Stomach (tissue), 9 donors: ENCODE measurements around the gene FAM234B. TPM values are rescaled to one million over a fixed set of nuclear protein-coding genes. Genes with fewer than 3 reads are reported as not detected.

Source experiments
- DNase-seq, 2 donors: peaks; one replicate each; pipeline versions ENCODE4 v3.0.0 to v3.0.0-alpha.2; 2013 to 2019
- H3K27ac ChIP-seq, 5 donors: fragments of 200-600 bp in 4 of 5; sonication (generic) in 4 of 5; one replicate each; pipeline ENCODE4 v1.5.1; 2013 to 2019; ENCODE audit warnings: mild to moderate bottlenecking in 1 of 5, moderate library complexity in 1 of 5
- H3K27me3 ChIP-seq, 3 donors: fragments of 200-600 bp; sonication (generic); one replicate each; pipeline ENCODE4 v1.5.1; 2017 to 2019; ENCODE audit warnings: mixed run types in 1 of 3
- H3K36me3 ChIP-seq, 4 donors: fragments of 200-600 bp; sonication (generic); 1 replicate in 3 of 4; 2 replicates in 1 of 4; pipeline ENCODE4 v1.5.1; 2016 to 2019
- H3K4me1 ChIP-seq, 4 donors: fragments of 200-600 bp; sonication (generic); one replicate each; pipeline ENCODE4 v1.5.1; 2016 to 2019
- H3K4me3 ChIP-seq, 4 donors: fragments of 200-600 bp; sonication (generic) in 3 of 4; one replicate each; pipeline ENCODE4 v1.5.1; 2016 to 2019; ENCODE audit warnings: mild to moderate bottlenecking in 1 of 4
- H3K9me3 ChIP-seq, 4 donors: fragments of 200-600 bp; sonication (generic); one replicate each; pipeline ENCODE4 v1.5.1; 2016 to 2019
- EP300 ChIP-seq: sonication (generic); formaldehyde crosslinking; IDR thresholded peaks from one replicate; pipeline ENCODE4 v1.6.1; 2017; ENCODE audit warnings: antibody characterized with exemption
- POLR2A ChIP-seq, 4 donors: fragments of 450-650 bp; IDR thresholded peaks; one replicate each; pipeline ENCODE4 v1.6.1; 2016; ENCODE audit warnings: antibody characterized with exemption in 4 of 4, control low read depth in 2 of 4, mild to moderate bottlenecking in 1 of 4, moderate library complexity in 1 of 4
- POLR2AphosphoS5 ChIP-seq, 3 donors: sonication (generic); formaldehyde crosslinking; IDR thresholded peaks; one replicate each; pipeline ENCODE4 v1.6.1; 2016; ENCODE audit warnings: antibody characterized with exemption in 3 of 3
- WGBS, 5 donors: extraction: QIAGEN DNeasy Blood & Tissue Kit in 3 of 5; methylation state at CpG; one replicate each; pipeline versions ENCODE4 v1.1.5 to v1.1.7; 2013 to 2018; 5-methylcytosine and 5-hydroxymethylcytosine counted together
- intact Hi-C: fragments of 100-400 bp; cut with DNase I; formaldehyde crosslinking; loops from one replicate; pipeline ENCODE4 v1.15.1; 2023; ENCODE audit warnings: low total_unique reads
- polyA plus RNA-seq, 3 donors: library from polyadenylated mRNA; stranded (reverse); fragments of 200-250 nt; gene quantifications; one replicate each; pipeline ENCODE4 v1.2.3, GENCODE V29; 2013
- total RNA-seq, 5 donors: library from RNA; depleted of rRNA; stranded (reverse); fragments of >200 nt; gene quantifications; one replicate each; pipeline versions ENCODE4 v1.1.0 to v1.2.3, GENCODE V29; 2014 to 2016
- TF ChIP-seq, protein P1 (sequence below), 7 experiments: fragments of 450-650 bp in 4 of 7; fragments of 200-600 bp in 3 of 7; sonication (generic) in 3 of 7; IDR thresholded peaks; one replicate each; pipeline ENCODE4 v1.5.1; 2016 to 2019; ENCODE audit warnings: antibody characterized with exemption in 7 of 7, control low read depth in 2 of 7, mild to moderate bottlenecking in 1 of 7
- donor health status: healthy with polysubstance abuse.
- donor health status: Bipolar disorder and iron deficiency.
- donor health status: healthy.

Gene FAM234B
- total and polyA plus RNA-seq, 8 donors = 0.87 to 6.2 (median 2.5) TPM; not detected in 2

DNA sequence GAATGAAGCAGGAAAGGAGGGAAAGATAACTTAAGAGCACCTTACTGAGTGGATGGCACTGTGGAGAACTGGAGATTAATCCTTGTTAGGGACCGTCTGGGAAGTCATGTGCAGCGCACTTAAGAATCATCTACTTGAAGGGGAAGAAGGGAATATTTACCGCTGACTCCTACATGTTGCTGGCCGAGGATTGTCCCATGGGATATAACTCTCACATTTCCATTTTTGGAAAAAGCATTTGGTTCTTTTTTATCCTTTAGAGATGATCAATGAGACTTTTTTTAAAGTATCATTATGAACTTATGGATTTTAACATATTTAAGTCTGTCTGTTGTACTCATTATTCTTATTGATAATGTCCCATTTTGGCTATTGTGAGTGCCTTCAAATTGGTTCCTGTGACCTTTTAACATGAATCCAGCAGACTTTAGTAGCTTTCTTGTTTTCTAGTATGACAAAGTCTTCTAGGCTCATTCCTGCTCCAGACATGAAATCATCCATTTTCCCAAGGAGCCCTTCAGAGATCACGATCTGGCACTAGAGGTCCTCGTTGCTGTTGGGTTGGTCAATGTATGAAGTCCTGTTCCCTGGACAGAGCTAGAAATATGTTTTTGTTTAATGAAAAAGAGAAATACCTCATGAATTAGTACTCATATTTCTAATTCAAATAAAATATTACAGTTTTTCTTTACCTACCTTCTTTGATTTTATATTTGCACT, 20.2 kb upstream of the FAM234B start:
- Histone ChIP-seq H3K4me1 (peaks cover 0 to 17% (median 0%) of the 10 kb centered on the region in 4 donors), H3K4me3 (no peak overlapping the region), H3K36me3 (no peaks in the 10 kb centered on the region), H3K9me3 (no peaks in the 10 kb centered on the region), H3K27ac (no peak overlapping the region), H3K27me3 (no peaks in the 10 kb centered on the region)
- TF ChIP-seq, protein P1, sequence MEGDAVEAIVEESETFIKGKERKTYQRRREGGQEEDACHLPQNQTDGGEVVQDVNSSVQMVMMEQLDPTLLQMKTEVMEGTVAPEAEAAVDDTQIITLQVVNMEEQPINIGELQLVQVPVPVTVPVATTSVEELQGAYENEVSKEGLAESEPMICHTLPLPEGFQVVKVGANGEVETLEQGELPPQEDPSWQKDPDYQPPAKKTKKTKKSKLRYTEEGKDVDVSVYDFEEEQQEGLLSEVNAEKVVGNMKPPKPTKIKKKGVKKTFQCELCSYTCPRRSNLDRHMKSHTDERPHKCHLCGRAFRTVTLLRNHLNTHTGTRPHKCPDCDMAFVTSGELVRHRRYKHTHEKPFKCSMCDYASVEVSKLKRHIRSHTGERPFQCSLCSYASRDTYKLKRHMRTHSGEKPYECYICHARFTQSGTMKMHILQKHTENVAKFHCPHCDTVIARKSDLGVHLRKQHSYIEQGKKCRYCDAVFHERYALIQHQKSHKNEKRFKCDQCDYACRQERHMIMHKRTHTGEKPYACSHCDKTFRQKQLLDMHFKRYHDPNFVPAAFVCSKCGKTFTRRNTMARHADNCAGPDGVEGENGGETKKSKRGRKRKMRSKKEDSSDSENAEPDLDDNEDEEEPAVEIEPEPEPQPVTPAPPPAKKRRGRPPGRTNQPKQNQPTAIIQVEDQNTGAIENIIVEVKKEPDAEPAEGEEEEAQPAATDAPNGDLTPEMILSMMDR (IDR thresholded peaks at IDR 0.05) = peak in 1 of 7 experiments; percentile 28
- no peak for TF ChIP-seq POLR2AphosphoS5 (IDR thresholded peaks at IDR 0.05)
- 68 to 95% (median 74%) methylated on average over 6 of the region's 6 CpGs for WGBS, 5 donors
- intact Hi-C loops = loop anchor here (10.0 kb wide), 2 partner anchors 61 to 181 kb away; no protein-coding TSS in a partner anchor
- peak; percentile 31 to 81 for DNase-seq

DNA sequence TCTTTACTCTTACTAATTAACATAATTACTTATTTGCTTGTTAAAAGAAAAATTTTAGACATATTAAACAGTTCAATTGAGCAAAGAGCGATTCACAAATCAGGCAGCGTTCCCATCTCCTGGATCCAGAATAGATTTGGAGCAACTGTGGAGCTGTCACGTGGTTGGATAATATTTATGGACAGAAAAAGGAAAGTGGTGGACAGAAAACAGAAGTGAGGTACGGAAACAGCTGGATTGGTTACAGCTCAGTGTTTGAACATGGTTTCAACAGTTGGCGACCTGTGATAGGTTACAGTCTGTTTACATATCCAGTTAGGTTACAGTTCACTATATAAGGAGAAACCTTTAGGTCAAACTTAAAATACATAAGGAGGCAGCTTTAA, 19.7 kb upstream of the FAM234B start:
- 68 to 87% (median 70%) methylated on average over 5 of the region's 5 CpGs for WGBS, 5 donors
- TF ChIP-seq POLR2AphosphoS5 (IDR thresholded peaks at IDR 0.05) (no peak), EP300 (no peak), POLR2A (IDR thresholded peaks at IDR 0.05) (no peak)
- TF ChIP-seq, protein P1 (IDR thresholded peaks at IDR 0.05) = no peak
- Histone ChIP-seq H3K9me3 (no peaks in the 10 kb centered on the region), H3K36me3 (no peaks in the 10 kb centered on the region), H3K4me1 (peaks cover 0 to 17% (median 0%) of the 10 kb centered on the region in 4 donors), H3K27me3 (no peaks in the 10 kb centered on the region), H3K27ac (no peak overlapping the region), H3K4me3 (no peak overlapping the region)
- intact Hi-C loops = loop anchor here (10.0 kb wide), 2 partner anchors 60 to 180 kb away; no protein-coding TSS in a partner anchor
- DNase-seq = no peak

DNA sequence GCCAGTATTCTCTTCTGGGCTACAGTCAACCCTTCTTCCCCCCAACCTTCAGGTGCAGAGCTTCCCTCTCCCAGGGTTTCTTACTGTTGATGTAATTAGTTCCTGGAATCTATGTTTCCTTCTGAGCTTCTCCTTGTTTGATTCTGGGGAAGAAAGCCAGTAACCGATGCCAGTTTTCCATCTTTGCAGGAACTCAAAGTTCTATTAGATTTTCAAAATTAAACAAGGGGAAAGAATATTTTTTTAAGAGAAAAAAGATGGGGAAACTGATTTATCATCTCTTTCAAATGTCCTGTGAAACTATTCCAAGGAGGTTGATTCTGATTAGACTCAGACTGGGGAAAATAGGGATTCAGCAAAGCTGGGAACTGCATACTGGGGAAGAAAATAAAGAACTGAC, 17.9 kb upstream of the FAM234B start:
- H3K27ac ChIP-seq = no peak overlapping the region
- DNase-seq = no peak
- no peak overlapping the region for H3K4me3 ChIP-seq
- 18 to 48% (median 40%) methylated on average over 1 of the region's 1 CpG for WGBS, 5 donors
- intact Hi-C loops = loop anchor here (10.0 kb wide), 2 partner anchors 59 to 179 kb away; no protein-coding TSS in a partner anchor
- H3K27me3 ChIP-seq = no peaks in the 10 kb centered on the region
- peaks cover 0 to 17% (median 0%) of the 10 kb centered on the region in 4 donors for H3K4me1 ChIP-seq
- H3K9me3 ChIP-seq = no peaks in the 10 kb centered on the region
- no peak for TF ChIP-seq POLR2A (IDR thresholded peaks at IDR 0.05)
- TF ChIP-seq EP300 = no peak
- TF ChIP-seq, protein P1 (IDR thresholded peaks at IDR 0.05) = no peak
- no peak for TF ChIP-seq POLR2AphosphoS5 (IDR thresholded peaks at IDR 0.05)
- H3K36me3 ChIP-seq = no peaks in the 10 kb centered on the region

DNA sequence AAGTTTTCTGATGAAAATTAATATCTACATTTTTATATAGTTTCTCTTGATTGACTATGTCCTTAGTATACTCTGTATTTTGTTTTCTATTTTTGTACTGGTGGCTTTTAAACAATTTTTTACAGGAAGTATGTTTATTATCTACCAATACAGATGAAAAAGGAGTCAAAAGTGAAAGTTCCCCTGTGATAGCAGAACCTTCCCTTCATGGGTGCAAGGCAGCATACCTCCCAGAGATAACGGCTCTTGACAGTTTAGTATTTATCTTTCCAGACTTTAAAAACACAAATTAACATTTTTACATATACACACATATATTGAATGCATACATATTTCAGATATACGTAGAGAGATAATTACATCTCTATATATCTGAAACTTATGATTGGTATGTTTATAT, 17.1 kb upstream of the FAM234B start:
- intact Hi-C loops = loop anchor here (10.0 kb wide), 2 partner anchors 58 to 178 kb away; no protein-coding TSS in a partner anchor
- no peak for DNase-seq
- no peak for TF ChIP-seq EP300
- TF ChIP-seq, protein P1 (IDR thresholded peaks at IDR 0.05) = no peak
- no peak for TF ChIP-seq POLR2A (IDR thresholded peaks at IDR 0.05)
- no peak for TF ChIP-seq POLR2AphosphoS5 (IDR thresholded peaks at IDR 0.05)
- H3K27ac ChIP-seq = no peak overlapping the region
- H3K4me3 ChIP-seq = no peak overlapping the region
- no peaks in the 10 kb centered on the region for H3K27me3 ChIP-seq
- 60 to 74% (median 69%) methylated on average over 2 of the region's 2 CpGs for WGBS, 5 donors
- no peaks in the 10 kb centered on the region for H3K36me3 ChIP-seq
- peaks cover 0 to 17% (median 0%) of the 10 kb centered on the region in 4 donors for H3K4me1 ChIP-seq
- no peaks in the 10 kb centered on the region for H3K9me3 ChIP-seq
